ENCODE results near the gene BICRAL.

DNA sequence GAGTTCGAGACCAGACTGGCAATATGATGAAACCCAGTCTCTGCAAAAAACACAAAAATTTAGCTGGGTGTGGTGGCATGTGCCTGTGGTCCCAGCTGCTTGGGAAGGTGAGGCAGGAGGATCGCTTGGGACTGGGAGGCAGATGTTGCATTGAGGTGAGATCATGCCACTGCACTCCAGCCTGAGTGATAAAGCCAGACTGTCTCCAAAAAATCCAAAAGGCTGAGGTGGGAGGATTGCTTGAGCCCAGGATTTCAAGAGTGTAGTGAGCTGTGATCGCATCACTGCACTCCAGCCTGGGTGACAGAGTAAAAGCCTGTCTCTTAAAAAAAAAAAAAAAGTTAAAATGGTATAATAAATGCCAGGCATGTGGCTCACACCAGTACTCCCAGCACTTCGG, 132.7 kb downstream of the BICRAL start:
- TF ChIP-seq, protein P1, sequence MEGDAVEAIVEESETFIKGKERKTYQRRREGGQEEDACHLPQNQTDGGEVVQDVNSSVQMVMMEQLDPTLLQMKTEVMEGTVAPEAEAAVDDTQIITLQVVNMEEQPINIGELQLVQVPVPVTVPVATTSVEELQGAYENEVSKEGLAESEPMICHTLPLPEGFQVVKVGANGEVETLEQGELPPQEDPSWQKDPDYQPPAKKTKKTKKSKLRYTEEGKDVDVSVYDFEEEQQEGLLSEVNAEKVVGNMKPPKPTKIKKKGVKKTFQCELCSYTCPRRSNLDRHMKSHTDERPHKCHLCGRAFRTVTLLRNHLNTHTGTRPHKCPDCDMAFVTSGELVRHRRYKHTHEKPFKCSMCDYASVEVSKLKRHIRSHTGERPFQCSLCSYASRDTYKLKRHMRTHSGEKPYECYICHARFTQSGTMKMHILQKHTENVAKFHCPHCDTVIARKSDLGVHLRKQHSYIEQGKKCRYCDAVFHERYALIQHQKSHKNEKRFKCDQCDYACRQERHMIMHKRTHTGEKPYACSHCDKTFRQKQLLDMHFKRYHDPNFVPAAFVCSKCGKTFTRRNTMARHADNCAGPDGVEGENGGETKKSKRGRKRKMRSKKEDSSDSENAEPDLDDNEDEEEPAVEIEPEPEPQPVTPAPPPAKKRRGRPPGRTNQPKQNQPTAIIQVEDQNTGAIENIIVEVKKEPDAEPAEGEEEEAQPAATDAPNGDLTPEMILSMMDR (IDR thresholded peaks at IDR 0.05) = no peak
- TF ChIP-seq POLR2A (IDR thresholded peaks at IDR 0.05) = no peak

All from prostate gland (tissue), 2 donors.